Skeletal muscle cell (primary cell): Measurements from ENCODE around the gene ZNF284.

Experiments
- DNase-seq: peaks from one replicate; pipeline ENCODE4 v3.0.0-alpha.2; 2010; ENCODE audit warnings: low read depth
- H3K4me3 ChIP-seq: 2 replicates; pipeline ENCODE4 v1.5.1; 2011; ENCODE audit warnings: low read depth, mild to moderate bottlenecking, control low read depth, low read length, moderate library complexity

ZNF284 gene

GRCh38 chr19:44071824-44072542 is at the start of gene ZNF284:
Gene ZNF284 (plus strand): TSS chr19:44072159. CDS start chr19:44076390, 4,231 bp downstream.
- H3K4me3 ChIP-seq: peak within 1 kb of the TSS; percentile 83
- DNase-seq: peak; percentile 72

- no peak for DNase-seq
- H3K4me3 ChIP-seq: peak overlapping the region; percentile 86
Observed at GRCh38 chr19:44024900-44025216, 47.1 kb upstream of the ZNF284 start.

- peak; percentile 65 for DNase-seq
- H3K4me3 ChIP-seq: peak within 1 kb of the TSS; percentile 86
Observed at GRCh38 chr19:44025217-44025936, 46.6 kb upstream of the ZNF284 start, which contains the start of gene ZNF222. Gene ZNF222 (plus strand): TSS chr19:44025379. CDS start chr19:44025437, 58 bp downstream.

GRCh38 chr19:44026622-44027021 is 45.3 kb upstream of the ZNF284 start:
- DNase-seq: no peak
- no peak overlapping the region for H3K4me3 ChIP-seq

- DNase-seq: no peak
- H3K4me3 ChIP-seq: no peak overlapping the region
Observed at GRCh38 chr19:44032001-44032610, 39.9 kb upstream of the ZNF284 start.

GRCh38 chr19:44042147-44042546 is 29.8 kb upstream of the ZNF284 start:
- no peak for DNase-seq
- no peak overlapping the region for H3K4me3 ChIP-seq

- H3K4me3 ChIP-seq: peak overlapping the region; percentile 84
- DNase-seq: no peak
Observed at GRCh38 chr19:44050740-44051649, 21.0 kb upstream of the ZNF284 start.

- peak within 1 kb of the TSS; percentile 84 for H3K4me3 ChIP-seq
- DNase-seq: peak; percentile 71
Observed at GRCh38 chr19:44051650-44052402, 20.1 kb upstream of the ZNF284 start, which contains the start of gene ZNF223. Gene ZNF223 (plus strand): TSS chr19:44052036. CDS start chr19:44055177, 3,141 bp downstream.

GRCh38 chr19:44055870-44056269 is 16.1 kb upstream of the ZNF284 start:
- DNase-seq: no peak
- no peak overlapping the region for H3K4me3 ChIP-seq

GRCh38 chr19:44059229-44059628 is 12.7 kb upstream of the ZNF284 start:
- no peak for DNase-seq
- H3K4me3 ChIP-seq: no peak overlapping the region

- no peak for DNase-seq
- no peak overlapping the region for H3K4me3 ChIP-seq
Observed at GRCh38 chr19:44061038-44061437, 10.9 kb upstream of the ZNF284 start.

GRCh38 chr19:44066305-44066704 is 5.7 kb upstream of the ZNF284 start:
- no peak overlapping the region for H3K4me3 ChIP-seq
- DNase-seq: no peak

GRCh38 chr19:44069415-44069814 is 2.5 kb upstream of the ZNF284 start:
- no peak overlapping the region for H3K4me3 ChIP-seq
- no peak for DNase-seq

GRCh38 chr19:44072543-44073401 is 813 bp downstream of the ZNF284 start:
- peak overlapping the region; percentile 83 for H3K4me3 ChIP-seq
- DNase-seq: no peak

GRCh38 chr19:44076325-44076724 is 4.4 kb downstream of the ZNF284 start:
- H3K4me3 ChIP-seq: no peak overlapping the region
- DNase-seq: no peak

- no peak for DNase-seq
- H3K4me3 ChIP-seq: no peak overlapping the region
Observed at GRCh38 chr19:44092108-44092507, 20.1 kb downstream of the ZNF284 start.

- peak within 1 kb of the TSS; percentile 78 for H3K4me3 ChIP-seq
- peak; percentile 64 for DNase-seq
Observed at GRCh38 chr19:44093931-44094765, 22.2 kb downstream of the ZNF284 start, which contains the start of gene ZNF224. Gene ZNF224 (plus strand): TSS chr19:44094361. CDS start chr19:44097874, 3,513 bp downstream.
